GM23338 (cell line): ENCODE results near the gene RAB31. TPM values are rescaled to one million over a fixed set of nuclear protein-coding genes. Genes with fewer than 3 reads are reported as not detected.

ENCODE experiments used
- ATAC-seq: fragments of 200-7000 bp; cut with Tn5 transposase; 3 replicates; pipeline ENCODE4 v1.9.1; 2020
- DNase-seq: peaks from one replicate; pipeline ENCODE4 v3.0.0-alpha.2; 2015; ENCODE audit warnings: low spot score
- H2AFZ ChIP-seq: fragments of 200-600 bp; sonication (generic); 2 replicates; pipeline ENCODE4 v1.8.0; 2016; ENCODE audit warnings: antibody characterized with exemption, mild to moderate bottlenecking, moderate library complexity
- H3F3A ChIP-seq: fragments of 200-600 bp; sonication (generic); replicated peaks from 2 replicates; pipeline ENCODE4 v1.8.0; 2017; ENCODE audit warnings: antibody characterized with exemption, mixed run types, low read depth
- H3K27ac ChIP-seq: fragments of 200-600 bp; sonication (generic); 2 replicates; pipeline ENCODE4 v1.6.1; 2016; ENCODE audit warnings: low read depth
- H3K27me3 ChIP-seq: fragments of 200-600 bp; sonication (generic); 2 replicates; pipeline ENCODE4 v1.8.0; 2016; ENCODE audit warnings: mild to moderate bottlenecking, mixed run types, moderate library complexity; ENCODE audit not compliant: insufficient read depth
- H3K36me3 ChIP-seq: fragments of 200-600 bp; sonication (generic); 2 replicates; pipeline ENCODE4 v1.8.0; 2016; ENCODE audit warnings: mild to moderate bottlenecking; ENCODE audit not compliant: insufficient read depth
- H3K4me1 ChIP-seq: fragments of 200-600 bp; sonication (generic); 2 replicates; pipeline ENCODE4 v1.8.0; 2016; ENCODE audit warnings: mild to moderate bottlenecking, moderate library complexity; ENCODE audit not compliant: insufficient read depth
- H3K4me2 ChIP-seq: fragments of 200-600 bp; sonication (generic); 2 replicates; pipeline ENCODE4 v1.7.1; 2017; ENCODE audit warnings: mixed run types
- H3K4me3 ChIP-seq: fragments of 200-600 bp; sonication (generic); 2 replicates; pipeline ENCODE4 v1.6.1; 2016; ENCODE audit warnings: mixed run types
- H3K79me2 ChIP-seq: fragments of 200-600 bp; sonication (generic); replicated peaks from 2 replicates; pipeline ENCODE4 v1.8.0; 2017; ENCODE audit warnings: mild to moderate bottlenecking; ENCODE audit not compliant: insufficient read depth
- H3K9me2 ChIP-seq: fragments of 200-600 bp; sonication (generic); 2 replicates; pipeline ENCODE4 v1.8.0; 2017; ENCODE audit not compliant: insufficient read depth
- H4K20me1 ChIP-seq: fragments of 200-600 bp; sonication (generic); replicated peaks from 2 replicates; pipeline ENCODE4 v1.8.0; 2017; ENCODE audit warnings: mild to moderate bottlenecking; ENCODE audit not compliant: insufficient read depth
- H3K27ac Mint-ChIP-seq: 2 replicates; pipeline ENCODE4 v1.8.0; 2020; ENCODE audit warnings: inconsistent platforms, mild to moderate bottlenecking, moderate library complexity, mixed read lengths
- H3K27me3 Mint-ChIP-seq: 3 replicates; pipeline ENCODE4 v1.8.0; 2022; ENCODE audit warnings: low read depth, mild to moderate bottlenecking, moderate library complexity, mixed read lengths, inconsistent platforms; ENCODE audit not compliant: insufficient read depth, poor library complexity
- H3K36me3 Mint-ChIP-seq: 3 replicates; pipeline ENCODE4 v1.8.0; 2021; ENCODE audit warnings: low read depth, mild to moderate bottlenecking, inconsistent platforms, moderate library complexity, mixed read lengths
- H3K4me1 Mint-ChIP-seq: 3 replicates; pipeline ENCODE4 v1.8.0; 2020; ENCODE audit warnings: mild to moderate bottlenecking, inconsistent platforms, mixed read lengths
- H3K4me3 Mint-ChIP-seq: 3 replicates; pipeline ENCODE4 v1.8.0; 2021; ENCODE audit warnings: moderate library complexity, mild to moderate bottlenecking, inconsistent platforms, mixed read lengths
- H3K9me3 Mint-ChIP-seq: 3 replicates; pipeline ENCODE4 v1.8.0; 2020; ENCODE audit warnings: moderate library complexity, mild to moderate bottlenecking, inconsistent platforms, mixed read lengths
- ETS1 ChIP-seq: IDR thresholded peaks from 2 replicates; pipeline ENCODE4 v1.6.1; 2016; ENCODE audit warnings: antibody characterized with exemption
- REST ChIP-seq: IDR thresholded peaks from one replicate; pipeline ENCODE4 v1.6.1; 2018; ENCODE audit warnings: antibody characterized with exemption; ENCODE audit not compliant: unreplicated experiment
- ZNF114 ChIP-seq: fragments of 250-450 bp; sonication (Bioruptor Pico); IDR thresholded peaks from 2 replicates; pipeline ENCODE4 v1.5.0; 2020; ENCODE audit warnings: mild to moderate bottlenecking, moderate library complexity
- polyA plus RNA-seq: library from polyadenylated mRNA; unstranded; fragments of >200 nt; fragmentation: Nextera tagmentation; extraction: Ambion mirVana; gene quantifications from 2 replicates; pipeline ENCODE4 v1.2.1, GENCODE V29; 2016
- total RNA-seq: library from RNA; depleted of rRNA; stranded (reverse); fragments of >200 nt; shearing (Covaris generic); gene quantifications from 2 replicates; pipeline ENCODE4 v1.2.3, GENCODE V29; 2014
- TF ChIP-seq, protein P1 (sequence below): fragments of 250-450 bp; sonication (Bioruptor Pico); IDR thresholded peaks from 2 replicates; pipeline ENCODE4 v1.5.0; 2020; ENCODE audit warnings: mild to moderate bottlenecking, moderate library complexity

The RAB31 gene
- total and polyA plus RNA-seq, 2 experiments from 2014 or later, result 33.8 to 46.1 TPM

DNA sequence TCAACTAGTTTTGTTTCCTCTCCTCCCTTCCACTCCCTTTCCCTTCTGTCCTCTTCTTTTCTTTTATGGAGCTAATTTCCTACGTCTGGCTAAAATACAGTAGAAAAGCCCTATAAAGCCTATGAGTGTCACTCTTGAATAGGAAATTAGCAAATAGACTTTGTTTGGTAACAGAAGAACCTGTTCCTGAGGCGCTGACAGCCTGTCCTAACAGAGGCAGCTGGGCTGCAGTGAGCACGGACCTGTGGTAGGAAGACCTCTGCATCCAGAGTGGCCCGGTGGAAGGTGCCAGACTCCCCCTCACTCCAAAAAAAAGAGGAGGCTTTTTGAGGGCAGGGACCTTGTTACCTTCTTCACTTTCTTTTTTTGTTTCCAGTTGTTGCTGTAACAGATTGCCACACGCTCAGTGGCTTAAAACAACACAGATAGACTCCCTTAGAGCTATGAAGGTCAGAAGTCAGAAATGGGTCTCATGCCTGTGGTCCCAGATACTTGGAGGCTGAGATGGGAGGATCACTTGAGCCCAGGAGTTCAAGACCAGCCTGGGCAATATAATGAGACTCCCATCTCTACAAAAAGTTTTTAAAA, 96.5 kb downstream of the RAB31 start (continued):
- TF ChIP-seq, protein P1, sequence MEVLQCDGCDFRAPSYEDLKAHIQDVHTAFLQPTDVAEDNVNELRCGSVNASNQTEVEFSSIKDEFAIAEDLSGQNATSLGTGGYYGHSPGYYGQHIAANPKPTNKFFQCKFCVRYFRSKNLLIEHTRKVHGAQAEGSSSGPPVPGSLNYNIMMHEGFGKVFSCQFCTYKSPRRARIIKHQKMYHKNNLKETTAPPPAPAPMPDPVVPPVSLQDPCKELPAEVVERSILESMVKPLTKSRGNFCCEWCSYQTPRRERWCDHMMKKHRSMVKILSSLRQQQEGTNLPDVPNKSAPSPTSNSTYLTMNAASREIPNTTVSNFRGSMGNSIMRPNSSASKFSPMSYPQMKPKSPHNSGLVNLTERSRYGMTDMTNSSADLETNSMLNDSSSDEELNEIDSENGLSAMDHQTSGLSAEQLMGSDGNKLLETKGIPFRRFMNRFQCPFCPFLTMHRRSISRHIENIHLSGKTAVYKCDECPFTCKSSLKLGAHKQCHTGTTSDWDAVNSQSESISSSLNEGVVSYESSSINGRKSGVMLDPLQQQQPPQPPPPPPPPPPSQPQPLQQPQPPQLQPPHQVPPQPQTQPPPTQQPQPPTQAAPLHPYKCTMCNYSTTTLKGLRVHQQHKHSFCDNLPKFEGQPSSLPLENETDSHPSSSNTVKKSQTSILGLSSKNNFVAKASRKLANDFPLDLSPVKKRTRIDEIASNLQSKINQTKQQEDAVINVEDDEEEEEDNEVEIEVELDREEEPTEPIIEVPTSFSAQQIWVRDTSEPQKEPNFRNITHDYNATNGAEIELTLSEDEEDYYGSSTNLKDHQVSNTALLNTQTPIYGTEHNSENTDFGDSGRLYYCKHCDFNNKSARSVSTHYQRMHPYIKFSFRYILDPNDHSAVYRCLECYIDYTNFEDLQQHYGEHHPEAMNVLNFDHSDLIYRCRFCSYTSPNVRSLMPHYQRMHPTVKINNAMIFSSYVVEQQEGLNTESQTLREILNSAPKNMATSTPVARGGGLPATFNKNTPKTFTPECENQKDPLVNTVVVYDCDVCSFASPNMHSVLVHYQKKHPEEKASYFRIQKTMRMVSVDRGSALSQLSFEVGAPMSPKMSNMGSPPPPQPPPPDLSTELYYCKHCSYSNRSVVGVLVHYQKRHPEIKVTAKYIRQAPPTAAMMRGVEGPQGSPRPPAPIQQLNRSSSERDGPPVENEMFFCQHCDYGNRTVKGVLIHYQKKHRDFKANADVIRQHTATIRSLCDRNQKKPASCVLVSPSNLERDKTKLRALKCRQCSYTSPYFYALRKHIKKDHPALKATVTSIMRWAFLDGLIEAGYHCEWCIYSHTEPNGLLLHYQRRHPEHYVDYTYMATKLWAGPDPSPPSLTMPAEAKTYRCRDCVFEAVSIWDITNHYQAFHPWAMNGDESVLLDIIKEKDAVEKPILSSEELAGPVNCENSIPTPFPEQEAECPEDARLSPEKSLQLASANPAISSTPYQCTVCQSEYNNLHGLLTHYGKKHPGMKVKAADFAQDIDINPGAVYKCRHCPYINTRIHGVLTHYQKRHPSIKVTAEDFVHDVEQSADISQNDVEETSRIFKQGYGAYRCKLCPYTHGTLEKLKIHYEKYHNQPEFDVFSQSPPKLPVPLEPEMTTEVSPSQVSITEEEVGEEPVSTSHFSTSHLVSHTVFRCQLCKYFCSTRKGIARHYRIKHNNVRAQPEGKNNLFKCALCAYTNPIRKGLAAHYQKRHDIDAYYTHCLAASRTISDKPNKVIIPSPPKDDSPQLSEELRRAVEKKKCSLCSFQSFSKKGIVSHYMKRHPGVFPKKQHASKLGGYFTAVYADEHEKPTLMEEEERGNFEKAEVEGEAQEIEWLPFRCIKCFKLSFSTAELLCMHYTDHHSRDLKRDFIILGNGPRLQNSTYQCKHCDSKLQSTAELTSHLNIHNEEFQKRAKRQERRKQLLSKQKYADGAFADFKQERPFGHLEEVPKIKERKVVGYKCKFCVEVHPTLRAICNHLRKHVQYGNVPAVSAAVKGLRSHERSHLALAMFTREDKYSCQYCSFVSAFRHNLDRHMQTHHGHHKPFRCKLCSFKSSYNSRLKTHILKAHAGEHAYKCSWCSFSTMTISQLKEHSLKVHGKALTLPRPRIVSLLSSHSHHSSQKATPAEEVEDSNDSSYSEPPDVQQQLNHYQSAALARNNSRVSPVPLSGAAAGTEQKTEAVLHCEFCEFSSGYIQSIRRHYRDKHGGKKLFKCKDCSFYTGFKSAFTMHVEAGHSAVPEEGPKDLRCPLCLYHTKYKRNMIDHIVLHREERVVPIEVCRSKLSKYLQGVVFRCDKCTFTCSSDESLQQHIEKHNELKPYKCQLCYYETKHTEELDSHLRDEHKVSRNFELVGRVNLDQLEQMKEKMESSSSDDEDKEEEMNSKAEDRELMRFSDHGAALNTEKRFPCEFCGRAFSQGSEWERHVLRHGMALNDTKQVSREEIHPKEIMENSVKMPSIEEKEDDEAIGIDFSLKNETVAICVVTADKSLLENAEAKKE (CRISPR knock-in tag), result no peak
- TF ChIP-seq ETS1, result no peak
- TF ChIP-seq ZNF114 (CRISPR knock-in tag), result no peak

DNA sequence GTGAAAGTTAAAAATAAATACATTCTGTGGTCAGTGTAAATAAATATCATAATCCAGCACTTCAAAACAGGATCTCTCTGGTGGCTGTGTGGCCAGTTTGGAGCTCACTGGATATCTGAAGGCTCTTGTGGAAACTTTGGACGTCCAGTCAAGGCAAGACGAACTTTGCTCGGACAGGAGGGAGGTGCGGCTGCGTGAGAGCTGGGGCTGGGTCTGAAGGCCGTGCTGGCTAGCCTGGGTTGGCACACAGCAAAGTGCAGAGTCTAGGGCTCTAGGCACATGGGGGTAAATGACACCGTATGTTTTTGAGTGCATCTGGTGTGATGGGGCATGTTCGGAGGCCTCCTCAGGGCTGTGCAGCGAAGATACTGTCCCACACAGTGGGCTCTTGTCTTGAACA, 98.8 kb downstream of the RAB31 start:
- H3K27me3 Mint-ChIP-seq, result peaks cover 9% of the 10 kb centered on the region
- H3K4me1 Mint-ChIP-seq, result peaks cover 61% of the 10 kb centered on the region
- H3K4me3 ChIP-seq, result no peak overlapping the region
- no peaks in the 10 kb centered on the region for H3K27me3 ChIP-seq
- no peak overlapping the region for H3K4me3 Mint-ChIP-seq
- no peak for ATAC-seq
- no peak overlapping the region for H3K27ac ChIP-seq
- 0 out of 2 replicates have a peak, but pooled peaks cover 3% of the 10 kb centered on the region for H3F3A ChIP-seq
- H2AFZ ChIP-seq, result no peak overlapping the region
- peak overlapping the region; percentile 35 for H3K27ac Mint-ChIP-seq
- no peaks in the 10 kb centered on the region for H3K79me2 ChIP-seq
- no peaks in the 10 kb centered on the region for H3K36me3 ChIP-seq
- H3K4me1 ChIP-seq, result peaks cover 44% of the 10 kb centered on the region
- H3K4me2 ChIP-seq, result no peak overlapping the region
- H3K9me2 ChIP-seq, result no peaks in the 10 kb centered on the region
- peaks cover 14% of the 10 kb centered on the region for H3K36me3 Mint-ChIP-seq
- DNase-seq, result no peak
- peaks cover 11% of the 10 kb centered on the region for H3K9me3 Mint-ChIP-seq
- no peaks in the 10 kb centered on the region for H4K20me1 ChIP-seq
- TF ChIP-seq REST, result no peak
